ENCODE results near the gene GPR143. TPM values are rescaled to one million over a fixed set of nuclear protein-coding genes. Genes with fewer than 3 reads are reported as not detected.

Gene GPR143
- total and polyA plus RNA-seq, 2 of the 4 experiments (the other 2 are of a cell fraction), result 0.07 TPM; not detected in 1

- TF ChIP-seq MXI1 (IDR thresholded peaks at IDR 0.05; ENCODE audit: borderline replicate concordance, low read depth, low read length) (no peak), POLR2A (IDR thresholded peaks at IDR 0.05; ENCODE audit: low read depth, low read length) (no peak), USF2 (IDR thresholded peaks at IDR 0.05; ENCODE audit: low read depth, low read length) (no peak), CHD1 (IDR thresholded peaks at IDR 0.05; ENCODE audit: low read depth, low read length) (no peak), CTCF (conservative IDR thresholded peaks at IDR 0.05; ENCODE audit: low read depth, low read length) (no peak), NFE2L2 (IDR thresholded peaks at IDR 0.05; ENCODE audit: low read depth, low read length) (no peak), RAD21 (IDR thresholded peaks at IDR 0.05; ENCODE audit: low read length) (no peak), BHLHE40 (IDR thresholded peaks at IDR 0.05; ENCODE audit: low read depth, low read length) (no peak), FOS (IDR thresholded peaks at IDR 0.05; ENCODE audit: low read depth, low read length) (no peak), RFX5 (IDR thresholded peaks at IDR 0.05; ENCODE audit: low read depth, low read length) (no peak), MAFK (IDR thresholded peaks at IDR 0.05; ENCODE audit: low read depth, low read length) (no peak), SMC3 (IDR thresholded peaks at IDR 0.05; ENCODE audit: low read depth, low read length) (no peak), CEBPB (IDR thresholded peaks at IDR 0.05; ENCODE audit: low read depth, low read length) (no peak), RCOR1 (IDR thresholded peaks at IDR 0.05; ENCODE audit: insufficient replicate concordance, low read length) (no peak)
- ATAC-seq (ENCODE audit: low read depth) (no peak), DNase-seq (no peak)
- Histone ChIP-seq H2BK20ac (ENCODE audit: low read depth, low read length) (no peak overlapping the region), H3K23ac (ENCODE audit: low read depth, low read length) (no peak overlapping the region), H2AFZ (replicated peaks; ENCODE audit: low read length, poor library complexity) (no peak overlapping the region), H4K91ac (ENCODE audit: insufficient read depth, low read depth, low read length) (no peak overlapping the region), H4K5ac (ENCODE audit: low read depth, low read length) (no peak overlapping the region), H3K27ac (ENCODE audit: insufficient read depth, low read length) (no peak overlapping the region), H2AK9ac (replicated peaks; ENCODE audit: low read depth, low read length, poor library complexity) (no peak overlapping the region), H3K56ac (ENCODE audit: extremely low read depth, insufficient read depth, low read length) (no peak overlapping the region), H4K8ac (ENCODE audit: low read depth in 2 of 2, low read length in 2 of 2) (no peak overlapping the region), H3K4ac (ENCODE audit: low read depth, low read length) (no peak overlapping the region), H2AK5ac (ENCODE audit: low read depth, low read length) (no peak overlapping the region), H2BK15ac (ENCODE audit: low read depth, low read length) (no peak overlapping the region), H3K79me1 (ENCODE audit: low read depth in 1 of 2, low read length in 2 of 2) (no peaks in the 10 kb centered on the region), H2BK5ac (ENCODE audit: low read depth, low read length, poor library complexity, severe bottlenecking) (no peak overlapping the region), H3K9me3 (ENCODE audit: control insufficient read depth, insufficient read depth, low read length) (peaks cover 23% of the 10 kb centered on the region), H3K4me2 (ENCODE audit: low read depth, low read length) (no peak overlapping the region), H3K36me3 (ENCODE audit: control insufficient read depth, insufficient read depth, low read length) (peaks cover 58% of the 10 kb centered on the region), H3K4me3 (ENCODE audit: insufficient read depth, low read depth, low read length) (no peak overlapping the region), H3K18ac (ENCODE audit: low read depth, low read length) (no peak overlapping the region), H3K27me3 (ENCODE audit: control insufficient read depth, insufficient read depth, low read length) (no peaks in the 10 kb centered on the region), H4K20me1 (ENCODE audit: insufficient read depth, low read length) (no peaks in the 10 kb centered on the region), H3K9ac (ENCODE audit: low read depth, low read length) (no peak overlapping the region), H3K14ac (replicated peaks; ENCODE audit: low read depth, low read length) (no peak overlapping the region), H2BK120ac (ENCODE audit: low read depth, low read length) (no peak overlapping the region), H3K4me1 (ENCODE audit: control insufficient read depth, insufficient read depth, low read length) (no peaks in the 10 kb centered on the region), H3K9me1 (ENCODE audit: insufficient read depth, low read length) (0 out of 2 replicates have a peak, but pooled peaks cover 4% of the 10 kb centered on the region)
- intact Hi-C loops (cut with micrococcal nuclease), result no loop called here
- WGBS, 2 experiments (ENCODE audit: extremely low coverage in 2 of 2, insufficient read length in 1 of 2), result 94% methylated on average over 12 of the region's 21 CpGs; no CpG with 5 or more reads in 1 of the 2 experiments
- dilution Hi-C loops (cut with HindIII; ENCODE audit: low sequenced_read_pairs, unreplicated experiment), result no loop called here
- no TSS peak for BruUV-seq (replicated peaks)
- ChIA-PET CTCF (no interaction called here), POLR2A (ENCODE audit: unreplicated experiment) (no interaction called here)
- in situ Hi-C loops (cut with MboI; ENCODE audit: low sequenced_read_pairs), result no loop called here
Measured at GRCh38 chrX:9717376-9717775, 48.3 kb downstream of the GPR143 start.
